ENCODE measurements around the gene SCNM1. TPM values are rescaled to one million over a fixed set of nuclear protein-coding genes. Genes with fewer than 3 reads are reported as not detected.

The SCNM1 gene
- total RNA-seq, 1 donor, result 23.7 TPM

GRCh38 chr1:151164732-151165280 lies 1.1 kb upstream of the SCNM1 start:
- peak overlapping the region; percentile 99 for H3K4me3 ChIP-seq (ENCODE audit: low read depth, low read length)
- no peak for TF ChIP-seq CTCF (IDR thresholded peaks at IDR 0.05; ENCODE audit: insufficient read depth, low read depth, low read length)
- peak; percentile 71 for DNase-seq (ENCODE audit: low read depth)

DNA sequence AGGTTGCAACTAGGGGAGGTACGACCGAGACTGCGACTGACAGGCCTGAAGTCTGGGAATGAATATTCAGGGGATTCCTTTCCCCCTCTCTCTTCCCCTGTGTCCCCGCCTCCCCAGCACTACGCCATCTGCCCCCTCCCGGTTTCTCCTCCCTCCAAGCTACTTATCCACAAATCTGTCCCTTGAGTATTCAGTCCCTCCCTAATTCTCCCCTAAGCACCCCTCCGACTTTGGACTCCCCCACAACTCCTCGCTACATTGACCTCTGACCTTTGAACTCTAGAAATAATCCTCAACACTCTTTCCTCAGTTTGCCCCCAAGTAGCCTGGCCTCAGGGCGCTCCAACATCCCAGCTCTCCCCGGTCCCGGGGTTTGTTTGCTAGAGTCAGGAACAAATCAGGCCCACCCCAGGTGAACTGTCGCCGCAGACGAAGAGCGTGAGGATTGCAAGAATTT lies 635 bp upstream of the SCNM1 start:
- no peak for TF ChIP-seq CTCF (IDR thresholded peaks at IDR 0.05; ENCODE audit: insufficient read depth, low read depth, low read length)
- peak; percentile 67 for DNase-seq (ENCODE audit: low read depth)
- peak overlapping the region; percentile 99 for H3K4me3 ChIP-seq (ENCODE audit: low read depth, low read length)

GRCh38 chr1:151166505-151166956 lies 587 bp downstream of the SCNM1 start:
- TF ChIP-seq CTCF (IDR thresholded peaks at IDR 0.05; ENCODE audit: insufficient read depth, low read depth, low read length), result no peak
- peak; percentile 74 for DNase-seq (ENCODE audit: low read depth)

GRCh38 chr1:151167116-151167515 lies 1.2 kb downstream of the SCNM1 start:
- H3K4me3 ChIP-seq (ENCODE audit: low read depth, low read length), result peak overlapping the region; percentile 99
- DNase-seq (ENCODE audit: low read depth), result no peak
- TF ChIP-seq CTCF (IDR thresholded peaks at IDR 0.05; ENCODE audit: insufficient read depth, low read depth, low read length), result no peak

More at GRCh38 chr1:151166505-151166956, 587 bp downstream of the SCNM1 start:
- H3K4me3 ChIP-seq (ENCODE audit: low read depth, low read length), result peak overlapping the region; percentile 99

GRCh38 chr1:151171190-151171589 lies 5.2 kb downstream of the SCNM1 start:
- DNase-seq (ENCODE audit: low read depth), result no peak
- no peak overlapping the region for H3K4me3 ChIP-seq (ENCODE audit: low read depth, low read length)
- no peak for TF ChIP-seq CTCF (IDR thresholded peaks at IDR 0.05; ENCODE audit: insufficient read depth, low read depth, low read length)

DNA sequence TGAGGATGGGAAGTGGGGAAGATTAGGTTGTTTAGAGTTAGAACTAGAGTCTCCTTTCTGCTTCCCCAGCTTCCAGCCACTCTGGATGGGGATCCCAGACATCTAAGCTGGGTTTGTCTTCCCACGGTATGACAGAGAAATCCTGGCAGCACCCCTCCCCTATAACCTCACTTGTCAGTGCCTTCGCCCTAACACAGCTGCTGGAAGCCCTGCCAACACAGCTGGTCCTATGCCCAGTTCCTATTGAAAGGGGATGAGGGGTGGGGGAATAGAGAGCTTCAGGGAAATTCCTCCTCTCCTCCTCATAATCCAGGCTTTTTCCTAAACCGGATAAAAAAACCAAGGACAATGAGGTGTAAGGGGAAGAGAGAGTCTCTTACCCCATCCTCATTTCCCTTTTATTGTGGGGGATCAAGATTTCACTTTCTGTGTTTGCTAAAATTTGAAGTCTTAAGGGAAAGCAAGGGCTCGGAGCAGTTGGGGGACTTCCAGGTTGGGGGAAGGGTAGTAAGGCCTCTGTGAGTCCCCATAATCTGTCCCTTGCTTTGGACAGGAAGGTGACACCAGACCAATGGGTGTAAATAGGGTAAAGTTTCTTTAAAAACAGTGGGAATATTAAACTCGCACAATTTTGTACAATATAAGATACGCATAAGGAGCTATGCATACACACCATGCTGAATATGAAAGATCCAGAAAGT lies 9.2 kb downstream of the SCNM1 start:
- no peak for TF ChIP-seq CTCF (IDR thresholded peaks at IDR 0.05; ENCODE audit: insufficient read depth, low read depth, low read length)
- H3K4me3 ChIP-seq (ENCODE audit: low read depth, low read length), result no peak overlapping the region
- DNase-seq (ENCODE audit: low read depth), result no peak
